Thyroid gland (tissue), 4 donors: ENCODE measurements around the gene SLC17A9.

Experiments
- POLR2A ChIP-seq, 2 donors: fragments of 450-650 bp; IDR thresholded peaks; one replicate each; pipeline ENCODE4 v1.6.1; 2017; ENCODE audit warnings: antibody characterized with exemption in 2 of 2, mild to moderate bottlenecking in 2 of 2, moderate library complexity in 1 of 2
- TF ChIP-seq, protein P1 (sequence below), 6 experiments: fragments of 200-600 bp in 3 of 6; fragments of 450-650 bp in 3 of 6; sonication (generic) in 3 of 6; IDR thresholded peaks; one replicate each; pipeline ENCODE4 v1.5.1; 2016 to 2019; ENCODE audit warnings: antibody characterized with exemption in 6 of 6, mild to moderate bottlenecking in 2 of 6, inconsistent platforms in 1 of 6, moderate library complexity in 1 of 6

DNA sequence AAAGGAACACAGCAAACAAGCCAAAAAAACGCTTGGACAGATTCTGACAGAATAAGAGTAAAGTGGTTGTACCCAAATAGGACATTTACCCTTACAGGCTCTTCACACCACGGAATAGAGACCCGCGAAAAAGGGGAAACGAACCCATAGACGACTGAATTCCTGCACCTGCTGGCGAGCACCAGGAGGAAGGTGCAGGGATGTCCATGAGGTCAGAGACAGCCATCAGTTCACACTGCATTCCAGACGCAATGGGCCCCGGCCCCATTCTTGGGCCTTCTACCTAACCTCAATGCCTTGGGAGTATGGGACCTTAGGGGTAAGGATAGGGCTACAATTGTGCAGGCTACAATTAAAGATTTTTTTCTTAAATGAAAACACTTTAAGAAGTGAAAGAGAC, 21.0 kb upstream of the SLC17A9 start:
- TF ChIP-seq, protein P1, sequence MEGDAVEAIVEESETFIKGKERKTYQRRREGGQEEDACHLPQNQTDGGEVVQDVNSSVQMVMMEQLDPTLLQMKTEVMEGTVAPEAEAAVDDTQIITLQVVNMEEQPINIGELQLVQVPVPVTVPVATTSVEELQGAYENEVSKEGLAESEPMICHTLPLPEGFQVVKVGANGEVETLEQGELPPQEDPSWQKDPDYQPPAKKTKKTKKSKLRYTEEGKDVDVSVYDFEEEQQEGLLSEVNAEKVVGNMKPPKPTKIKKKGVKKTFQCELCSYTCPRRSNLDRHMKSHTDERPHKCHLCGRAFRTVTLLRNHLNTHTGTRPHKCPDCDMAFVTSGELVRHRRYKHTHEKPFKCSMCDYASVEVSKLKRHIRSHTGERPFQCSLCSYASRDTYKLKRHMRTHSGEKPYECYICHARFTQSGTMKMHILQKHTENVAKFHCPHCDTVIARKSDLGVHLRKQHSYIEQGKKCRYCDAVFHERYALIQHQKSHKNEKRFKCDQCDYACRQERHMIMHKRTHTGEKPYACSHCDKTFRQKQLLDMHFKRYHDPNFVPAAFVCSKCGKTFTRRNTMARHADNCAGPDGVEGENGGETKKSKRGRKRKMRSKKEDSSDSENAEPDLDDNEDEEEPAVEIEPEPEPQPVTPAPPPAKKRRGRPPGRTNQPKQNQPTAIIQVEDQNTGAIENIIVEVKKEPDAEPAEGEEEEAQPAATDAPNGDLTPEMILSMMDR (IDR thresholded peaks at IDR 0.05): no peak
- TF ChIP-seq POLR2A (IDR thresholded peaks at IDR 0.05): no peak
